Stimulated activated CD8-positive, alpha-beta memory T cell treated with anti-CD3 and anti-CD28 coated beads, Interleukin-15, amount 100 ng/mL, for 1 hour (primary cell): Measurements from ENCODE around the gene KRT77.

Source experiments
- DNase-seq: peaks from one replicate; pipeline ENCODE4 v3.0.0-alpha.2; 2020; ENCODE audit warnings: low read depth

KRT77 gene

GRCh38 chr12:52691076-52691840 is 12.1 kb downstream of the KRT77 start:
- peak; percentile 8 for DNase-seq

GRCh38 chr12:52690351-52691075 is 12.8 kb downstream of the KRT77 start:
- DNase-seq = no peak

- DNase-seq = no peak
These were observed 13.4 kb downstream of the KRT77 start for GRCh38 chr12:52689936-52690335.

- DNase-seq = no peak
These were observed 14.1 kb downstream of the KRT77 start for GRCh38 chr12:52689239-52689638.

GRCh38 chr12:52688481-52688880 is 14.8 kb downstream of the KRT77 start:
- DNase-seq = no peak

- peak; percentile 5 for DNase-seq
These were observed 15.6 kb downstream of the KRT77 start for GRCh38 chr12:52687497-52688385.

- no peak for DNase-seq
These were observed 16.4 kb downstream of the KRT77 start for GRCh38 chr12:52686756-52687487.

GRCh38 chr12:52686063-52686462 is 17.3 kb downstream of the KRT77 start:
- DNase-seq = no peak

GRCh38 chr12:52685406-52685890 is 17.9 kb downstream of the KRT77 start:
- DNase-seq = no peak

GRCh38 chr12:52684431-52684830 is 18.9 kb downstream of the KRT77 start:
- no peak for DNase-seq

GRCh38 chr12:52683575-52684300 is 19.6 kb downstream of the KRT77 start:
- no peak for DNase-seq

- DNase-seq = no peak
These were observed 20.3 kb downstream of the KRT77 start for GRCh38 chr12:52682938-52683574.

- DNase-seq = no peak
These were observed 21.0 kb downstream of the KRT77 start for GRCh38 chr12:52682381-52682660.

- peak; percentile 12 for DNase-seq
These were observed 21.6 kb downstream of the KRT77 start for GRCh38 chr12:52681526-52682380.

GRCh38 chr12:52680363-52680762 is 23.0 kb downstream of the KRT77 start, which contains the start of gene KRT1:
KRT1 (minus strand) TSS chr12:52680407; CDS start chr12:52680348, 59 bp downstream.
- DNase-seq = no peak

- DNase-seq = no peak
These were observed 23.4 kb downstream of the KRT77 start for GRCh38 chr12:52679875-52680274.

GRCh38 chr12:52677671-52678070 is 25.7 kb downstream of the KRT77 start:
- no peak for DNase-seq

GRCh38 chr12:52677126-52677525 is 26.2 kb downstream of the KRT77 start:
- DNase-seq = no peak

- no peak for DNase-seq
These were observed 27.2 kb downstream of the KRT77 start for GRCh38 chr12:52676163-52676562.

GRCh38 chr12:52675301-52675701 is 28.0 kb downstream of the KRT77 start:
- DNase-seq = no peak
